HG02840 (cell line): ENCODE data around the gene TNIP1.

Source experiments
- ATAC-seq: cut with Tn5 transposase; IDR thresholded peaks from one replicate; pipeline ENCODE4 v1.9.1; 2021; ENCODE audit warnings: mild to moderate bottlenecking, moderate library complexity, moderate number of reproducible peaks; ENCODE audit not compliant: unreplicated experiment, low FRiP score

TNIP1 gene

GRCh38 chr5:151051066-151051930 lies 29.5 kb downstream of the TNIP1 start:
- ATAC-seq: peak; percentile 69

DNA sequence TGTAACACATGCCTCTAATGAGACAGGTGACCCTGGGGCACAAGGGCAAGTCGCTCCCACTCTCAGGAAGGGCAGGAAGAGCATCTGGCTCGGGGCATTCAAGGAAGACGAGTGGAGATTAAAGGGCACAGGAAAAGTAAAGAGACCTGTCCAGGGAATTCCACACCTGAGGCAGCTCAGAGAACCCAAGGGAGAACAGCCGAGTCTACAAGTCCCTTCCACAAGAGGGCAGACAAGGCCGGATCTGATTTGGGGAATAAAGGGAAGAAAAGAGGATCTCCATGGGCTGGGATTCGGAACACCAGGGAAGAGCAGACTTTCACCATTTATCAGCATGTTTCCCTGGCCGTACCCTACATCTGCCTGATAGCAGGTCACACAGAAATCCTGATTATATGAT lies 32.3 kb downstream of the TNIP1 start:
- no peak for ATAC-seq

- no peak for ATAC-seq
Observed at GRCh38 chr5:151047814-151048425, 32.9 kb downstream of the TNIP1 start.

DNA sequence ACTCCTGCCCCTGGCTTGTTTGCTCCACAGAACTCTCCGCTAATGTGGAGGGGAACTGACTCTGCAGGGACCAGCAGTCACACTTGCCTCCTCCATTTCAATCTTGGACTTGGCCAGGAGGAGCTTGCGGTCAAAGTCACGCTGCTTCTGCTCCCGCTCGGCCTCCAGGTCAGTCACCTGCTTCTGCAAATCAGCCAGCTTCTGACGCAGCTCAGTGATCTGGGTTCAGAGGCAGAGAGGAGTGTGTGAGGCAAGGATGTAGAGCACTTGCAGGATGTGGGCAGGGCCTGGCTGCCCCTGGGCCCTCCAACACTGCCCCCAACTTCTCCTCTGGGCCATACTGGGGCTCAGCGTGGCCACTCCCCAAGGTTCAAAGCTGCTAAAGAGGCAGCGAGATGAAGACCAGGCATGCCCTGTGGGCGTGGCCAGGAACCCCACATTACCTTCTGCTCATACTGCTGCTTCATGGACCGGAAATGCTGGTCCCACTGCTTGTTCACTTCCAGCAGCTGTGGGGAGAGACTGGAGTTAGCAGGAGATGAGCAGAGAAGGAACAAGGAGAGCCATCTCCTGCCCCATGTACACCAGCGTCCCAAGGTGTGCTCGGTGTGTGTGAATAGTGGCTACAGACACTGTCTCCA lies 38.3 kb downstream of the TNIP1 start:
- ATAC-seq: no peak

GRCh38 chr5:151041577-151042268 lies 39.1 kb downstream of the TNIP1 start:
- no peak for ATAC-seq

- ATAC-seq: no peak
Observed at GRCh38 chr5:151040211-151040747, 40.6 kb downstream of the TNIP1 start.

DNA sequence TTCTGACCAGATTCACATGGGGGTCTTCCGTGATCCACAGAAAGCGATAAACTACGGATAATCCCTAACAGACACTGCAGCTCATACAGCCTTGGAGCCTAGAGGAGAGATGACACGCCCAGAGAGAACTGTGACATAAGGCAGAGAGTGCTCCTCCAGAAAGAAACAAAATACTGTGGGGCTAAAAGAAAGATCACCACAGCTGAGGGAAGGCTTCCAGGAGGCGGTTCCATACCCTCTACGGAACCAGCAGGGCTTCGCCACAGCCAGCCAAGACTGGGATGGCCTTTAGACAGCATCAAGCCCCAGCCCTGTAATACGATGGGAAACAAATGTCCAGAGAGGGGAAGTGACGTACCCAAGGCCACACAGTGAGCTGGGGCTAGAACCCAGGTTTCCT lies 41.2 kb downstream of the TNIP1 start:
- no peak for ATAC-seq

DNA sequence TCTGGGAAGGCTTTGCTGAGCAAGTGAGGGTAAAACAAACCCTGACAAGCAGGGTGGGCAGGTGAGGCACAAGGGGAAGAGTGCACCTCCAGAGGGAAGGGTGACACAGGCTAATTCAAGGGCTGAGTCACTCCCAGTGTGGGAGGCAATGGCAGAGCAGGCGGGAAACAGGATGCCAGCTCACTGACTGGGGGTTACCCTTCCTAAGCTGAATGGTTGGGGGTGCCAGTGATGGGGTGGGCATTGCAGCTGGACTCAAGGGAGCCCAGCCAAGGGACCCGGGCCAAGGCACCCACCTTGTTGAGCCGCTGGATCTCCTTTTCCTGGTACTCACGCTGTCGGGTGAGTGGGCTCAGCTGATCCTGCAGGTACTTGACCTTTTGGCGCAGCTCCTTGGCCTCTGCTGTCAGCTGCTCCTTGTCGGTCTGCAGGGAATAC lies 42.0 kb downstream of the TNIP1 start:
- no peak for ATAC-seq

DNA sequence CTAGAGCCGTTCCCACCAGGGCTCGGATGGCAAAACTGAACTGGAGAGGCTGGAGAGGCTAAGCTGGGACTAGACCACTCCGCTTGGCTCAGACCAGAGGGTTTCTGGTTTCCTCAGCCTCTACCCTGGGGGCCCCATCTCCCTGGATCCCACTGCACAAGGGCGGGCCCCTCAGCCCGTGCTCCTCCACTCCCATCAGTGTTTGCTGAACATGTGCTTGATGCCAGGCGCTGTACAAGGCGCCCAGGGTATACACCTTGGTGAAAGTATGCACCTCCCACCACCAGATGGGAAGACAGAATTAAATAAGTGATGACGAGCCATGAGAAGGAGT lies 42.5 kb downstream of the TNIP1 start:
- no peak for ATAC-seq

DNA sequence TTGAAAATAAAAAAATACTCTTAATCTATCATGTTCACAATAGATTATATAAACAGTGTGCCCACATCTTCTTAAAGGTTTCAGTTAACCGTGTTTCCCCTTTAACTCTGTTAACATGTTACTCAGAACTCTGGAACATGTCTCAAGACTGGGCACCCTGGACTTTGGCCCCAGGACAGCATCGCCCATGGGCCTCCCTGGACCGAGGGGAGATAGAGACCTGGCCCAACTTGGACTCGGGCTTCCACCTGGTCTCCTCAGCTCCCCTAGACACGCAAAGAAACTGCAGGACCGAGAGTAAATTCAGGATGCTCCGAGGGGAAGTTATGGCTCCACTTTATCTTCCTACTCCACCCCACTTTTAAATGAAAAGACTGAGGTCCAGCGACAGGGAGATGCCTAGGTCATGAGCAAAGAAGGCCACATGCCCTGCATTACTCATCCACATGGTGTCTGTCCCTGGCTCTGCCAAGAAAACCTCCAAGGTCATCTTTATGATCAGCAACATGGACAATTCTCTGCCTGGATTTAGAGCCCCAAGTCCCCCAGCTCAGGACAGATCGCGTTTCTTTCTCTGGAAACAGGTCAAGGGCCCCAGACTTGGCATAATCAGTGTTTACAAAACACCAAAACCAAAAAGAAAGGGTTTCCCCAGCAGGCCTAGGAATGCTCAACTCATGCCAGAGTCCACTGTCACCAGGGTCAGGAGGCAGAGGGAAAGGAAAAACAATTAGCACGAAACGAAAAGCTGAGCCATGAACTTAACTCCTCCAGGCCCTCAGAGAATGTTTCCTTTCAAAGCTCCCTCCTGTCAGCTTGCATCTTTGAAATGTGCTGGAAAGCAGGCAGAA lies 43.0 kb downstream of the TNIP1 start:
- no peak for ATAC-seq

DNA sequence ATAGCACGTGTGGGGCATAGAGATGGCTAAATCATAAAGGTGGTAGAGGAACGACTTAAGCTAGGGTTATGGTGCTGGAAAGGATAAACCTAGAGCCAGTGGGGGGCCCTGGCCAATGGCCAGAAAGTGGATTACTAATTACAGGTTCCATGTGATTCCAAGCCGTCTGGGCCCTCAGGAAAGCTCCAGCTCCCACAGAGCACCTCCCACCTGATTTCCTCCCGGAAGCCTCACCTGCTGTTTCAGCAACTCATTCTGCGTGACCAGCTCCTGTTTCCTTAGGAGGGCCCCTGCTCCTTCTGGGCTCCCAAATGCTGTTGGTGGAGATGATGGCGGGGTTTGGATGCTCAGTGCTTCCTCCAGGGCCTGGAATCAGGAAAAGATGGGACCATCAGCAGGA lies 44.3 kb downstream of the TNIP1 start:
- ATAC-seq: no peak

- ATAC-seq: no peak
Observed at GRCh38 chr5:151034422-151035379, 46.1 kb downstream of the TNIP1 start.

DNA sequence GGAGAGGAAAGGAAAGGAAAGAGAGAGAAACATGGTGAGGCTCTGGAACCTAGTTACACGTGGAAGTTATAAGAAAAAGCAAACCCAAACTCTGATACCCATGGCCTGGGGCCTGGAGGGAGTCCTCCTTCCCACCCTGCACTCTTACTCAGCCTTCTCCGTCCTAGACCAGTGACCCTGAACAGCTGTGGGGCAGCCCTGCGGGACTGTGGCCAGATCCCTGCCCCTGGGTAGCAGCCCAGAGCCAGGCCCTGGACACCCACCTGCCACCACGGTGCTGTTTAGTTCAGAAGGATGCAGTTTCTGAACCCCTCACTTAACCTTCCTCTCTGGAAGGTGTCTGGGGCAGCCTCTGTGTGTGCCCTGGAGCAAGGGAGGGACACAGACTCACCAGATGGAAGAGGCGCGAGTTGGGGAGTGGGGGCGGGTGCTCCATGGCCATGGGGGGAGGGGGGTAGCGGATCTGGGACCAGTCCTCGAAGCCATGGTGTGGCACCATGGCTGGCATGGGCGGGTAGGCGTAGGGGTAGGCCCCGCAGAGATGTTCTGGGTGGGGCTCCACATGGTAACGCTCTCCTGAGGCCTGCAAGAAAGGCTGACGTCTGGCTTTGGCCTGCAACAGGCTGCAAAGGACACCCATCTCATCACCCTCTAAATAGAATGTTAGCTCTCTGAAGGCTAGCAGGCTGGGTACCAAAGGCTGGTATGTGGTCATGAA lies 47.5 kb downstream of the TNIP1 start:
- no peak for ATAC-seq

DNA sequence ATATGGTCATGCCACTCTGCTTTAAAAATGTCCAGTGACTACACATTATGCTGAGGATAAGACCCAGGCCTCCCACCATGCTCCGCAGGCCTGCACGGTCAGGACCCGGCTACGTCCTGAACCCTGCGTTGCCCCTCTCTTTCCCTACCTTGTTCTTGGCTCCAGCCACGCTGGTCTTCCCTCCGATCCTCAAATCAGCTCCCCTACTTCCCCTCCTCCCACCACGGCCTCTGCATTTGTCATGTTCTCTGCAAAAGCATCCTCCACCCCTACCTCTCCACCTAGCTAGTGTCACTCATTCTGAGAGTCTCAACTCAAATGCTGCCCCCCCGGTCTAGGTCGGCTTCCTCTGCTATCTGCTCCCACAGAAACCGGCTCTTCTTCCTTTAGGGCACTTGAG lies 49.3 kb downstream of the TNIP1 start:
- no peak for ATAC-seq

DNA sequence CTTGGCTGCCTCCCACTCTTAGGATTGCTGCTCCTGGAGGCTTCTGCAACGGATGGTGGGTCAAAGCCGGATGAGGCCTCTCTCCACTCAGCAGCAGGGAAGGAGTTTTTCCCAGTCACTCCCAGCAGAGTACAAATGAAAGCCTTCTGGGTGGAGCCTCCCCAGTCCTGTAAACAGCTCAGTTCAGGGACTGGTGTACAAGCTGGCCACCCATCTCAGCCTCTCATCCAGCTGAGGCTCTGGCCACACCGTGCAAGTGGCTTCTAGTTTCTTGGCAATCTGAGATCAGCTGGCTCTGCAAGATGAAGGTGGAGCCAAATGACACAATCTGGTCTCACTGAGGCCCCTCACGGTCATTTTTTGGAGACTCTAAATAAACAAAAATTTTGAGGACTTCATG lies 50.5 kb downstream of the TNIP1 start:
- ATAC-seq: no peak

- ATAC-seq: no peak
Observed at GRCh38 chr5:151030056-151030336, 50.8 kb downstream of the TNIP1 start.

GRCh38 chr5:151029179-151030055 lies 51.4 kb downstream of the TNIP1 start:
- ATAC-seq: no peak
